Fibroblast of mammary gland (primary cell): ENCODE measurements around the gene PPP2R5B.

ENCODE experiments used
- DNase-seq: peaks from one replicate; pipeline ENCODE4 v3.0.0-alpha.2; 2010; ENCODE audit warnings: low read depth
- H3K4me3 ChIP-seq: 2 replicates; pipeline ENCODE4 v1.5.1; 2011; ENCODE audit warnings: low read depth, mild to moderate bottlenecking, low read length, moderate library complexity; ENCODE audit not compliant: control insufficient read depth
- CTCF ChIP-seq: conservative IDR thresholded peaks from 2 replicates; pipeline ENCODE4 v1.5.1; 2011; ENCODE audit warnings: low read depth, low read length, inconsistent platforms; ENCODE audit not compliant: control insufficient read depth, insufficient read depth

The PPP2R5B gene

GRCh38 chr11:64900263-64900678, 24.2 kb upstream of the PPP2R5B start:
- no peak for TF ChIP-seq CTCF

GRCh38 chr11:64900774-64901173, 23.7 kb upstream of the PPP2R5B start:
- DNase-seq = no peak
- H3K4me3 ChIP-seq = no peak overlapping the region
- TF ChIP-seq CTCF = no peak

More at GRCh38 chr11:64900263-64900678, 24.2 kb upstream of the PPP2R5B start:
- no peak overlapping the region for H3K4me3 ChIP-seq
- DNase-seq = peak; percentile 47

DNA sequence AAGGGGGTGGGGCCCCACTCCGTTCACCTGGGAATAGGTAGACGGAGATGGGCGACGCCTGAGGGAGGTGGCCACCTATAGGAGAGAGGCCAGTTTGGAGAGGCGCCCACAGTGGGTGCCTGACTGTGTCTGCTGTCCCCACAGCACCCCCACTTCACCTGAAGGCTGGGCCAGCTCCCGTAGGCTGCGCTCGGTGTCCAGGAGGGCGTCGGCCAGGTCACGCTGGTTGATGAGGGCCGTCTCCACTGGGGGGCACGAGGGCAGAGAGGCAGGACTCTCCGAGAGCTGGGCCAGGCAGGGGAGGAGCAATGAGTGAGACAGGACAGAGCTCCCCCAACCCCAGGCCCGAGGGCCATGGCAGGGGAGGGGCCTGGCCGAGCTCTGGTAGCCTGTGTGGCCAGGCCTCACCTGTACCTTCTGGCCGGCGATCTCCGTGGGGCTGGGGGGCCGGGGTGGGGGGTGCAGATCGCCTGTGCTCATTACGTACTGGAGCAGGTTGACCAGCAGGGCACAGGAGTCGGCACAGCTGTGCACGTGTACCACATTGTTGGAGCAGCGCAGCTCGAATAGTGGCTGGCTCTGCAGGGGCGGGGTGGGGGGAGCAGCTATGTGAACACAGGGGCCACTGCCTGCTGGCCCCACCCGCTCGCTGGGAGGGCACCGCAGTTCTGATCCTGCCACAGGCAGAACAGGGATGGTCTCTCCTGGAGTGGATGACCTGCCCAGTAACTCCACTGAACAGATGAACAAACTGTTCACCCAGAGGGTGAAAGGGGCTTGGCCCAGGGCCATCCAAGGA, 22.2 kb upstream of the PPP2R5B start:
- no peak overlapping the region for H3K4me3 ChIP-seq
- no peak for TF ChIP-seq CTCF

DNA sequence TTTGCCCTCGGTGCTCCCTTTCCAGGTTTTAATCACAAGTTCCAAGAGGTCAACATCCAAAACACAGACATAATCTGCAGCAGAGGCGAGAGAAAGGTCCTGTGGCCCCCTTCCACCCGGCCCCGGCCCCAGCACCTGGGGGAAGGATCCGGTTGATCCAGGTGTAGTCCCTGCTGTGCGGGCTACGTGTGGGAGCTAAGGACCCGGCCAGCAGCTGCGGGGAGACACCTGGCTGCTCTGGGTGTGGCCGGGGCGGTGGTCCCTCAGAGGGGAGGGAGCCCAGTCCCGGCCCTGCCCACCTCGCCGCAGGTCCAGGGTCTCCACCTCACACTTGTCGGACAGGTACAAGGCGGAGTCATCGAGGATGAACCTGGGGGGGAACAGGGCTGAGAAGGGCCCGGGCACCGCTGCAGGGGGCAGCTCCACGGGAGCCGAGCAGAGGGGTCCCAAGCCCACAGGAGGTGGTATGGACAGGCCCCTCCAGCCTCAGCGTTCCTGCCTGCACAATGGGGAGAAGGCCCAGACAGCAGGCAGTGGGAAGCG, 21.1 kb upstream of the PPP2R5B start:
- TF ChIP-seq CTCF = no peak
- DNase-seq = no peak
- no peak overlapping the region for H3K4me3 ChIP-seq

More for the DNA sequence above, 22.2 kb upstream of the PPP2R5B start:
- DNase-seq = no peak

DNA sequence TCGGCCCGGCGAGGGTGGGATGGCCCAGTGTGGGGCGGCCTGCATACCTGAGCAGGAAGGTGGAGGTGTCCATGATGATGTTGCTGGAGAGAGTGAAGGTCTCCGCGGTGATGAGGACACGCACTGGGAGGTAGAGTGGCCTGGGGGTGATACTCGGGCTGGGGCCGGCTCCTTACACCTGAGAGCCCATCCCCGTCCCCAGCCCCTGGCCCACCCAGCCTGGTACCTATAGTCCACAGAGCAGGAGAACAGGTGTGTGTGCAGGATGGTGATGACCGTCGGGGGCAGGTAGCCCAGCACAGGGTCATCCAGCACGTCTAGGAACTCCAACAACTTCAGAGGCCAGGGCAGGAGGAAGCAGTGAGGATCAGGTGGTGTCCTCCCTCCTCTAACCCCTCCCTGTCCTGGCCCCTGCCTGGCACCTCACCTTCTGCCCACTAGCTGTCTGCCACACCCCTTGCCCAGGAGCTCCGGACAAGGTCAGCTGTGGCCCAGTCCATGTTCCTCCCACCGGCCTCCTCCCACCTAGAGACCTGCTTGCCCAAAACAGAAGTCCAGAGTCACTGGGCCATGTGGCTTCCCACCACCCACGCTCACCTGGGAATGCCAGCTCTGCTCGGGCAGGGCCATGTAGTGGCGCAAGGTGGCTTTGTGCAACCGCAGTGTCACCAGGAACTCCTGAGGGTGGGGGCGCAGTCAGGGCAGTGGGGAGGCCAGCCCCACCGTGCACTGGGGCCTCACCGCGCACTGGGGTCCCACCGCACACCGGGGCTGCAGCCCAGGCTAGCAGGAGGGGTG, 18.8 kb upstream of the PPP2R5B start:
- no peak overlapping the region for H3K4me3 ChIP-seq
- TF ChIP-seq CTCF = no peak
- no peak for DNase-seq

DNA sequence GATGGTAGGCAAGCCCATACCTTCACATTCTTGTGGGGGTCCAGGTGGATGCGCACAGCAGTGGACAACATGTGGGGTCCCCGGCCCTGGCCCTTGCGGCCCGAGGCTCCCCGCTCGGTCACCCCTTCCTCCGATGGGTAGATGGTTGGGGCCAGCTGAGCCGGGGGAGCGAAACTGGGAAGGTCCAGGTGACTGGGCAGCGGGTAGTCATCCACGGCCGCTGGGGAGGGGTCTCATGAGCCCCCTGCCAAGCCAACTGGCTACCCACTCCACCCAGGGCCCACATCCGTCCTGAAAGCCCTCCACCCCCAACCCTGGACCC, 18.2 kb upstream of the PPP2R5B start:
- TF ChIP-seq CTCF = no peak
- DNase-seq = no peak
- H3K4me3 ChIP-seq = no peak overlapping the region
